Activated CD4-positive, alpha-beta T cell treated with anti-CD3 and anti-CD28 coated beads for 4 hours (primary cell): ENCODE results near the gene MALAT1.
"Not testable (repeated sequence)": the region's sequence is repeated elsewhere in the genome, so short reads cannot be mapped to it uniquely, and the experiment has no call there.

ENCODE experiments used
- DNase-seq, 2 donors: peaks; one replicate each; pipeline ENCODE4 v3.0.0-alpha.2; 2020

MALAT1 gene

GRCh38 chr11:65499713-65500386, 1.0 kb downstream of the MALAT1 start:
- no peak for DNase-seq

GRCh38 chr11:65500387-65501185, 1.7 kb downstream of the MALAT1 start:
- DNase-seq = peak; percentile 33 to 34

- no peak for DNase-seq
Observed at GRCh38 chr11:65501186-65501471, 2.3 kb downstream of the MALAT1 start.

GRCh38 chr11:65501472-65502273, 2.8 kb downstream of the MALAT1 start:
- no peak for DNase-seq

GRCh38 chr11:65502274-65502554, 3.4 kb downstream of the MALAT1 start:
- no peak for DNase-seq

- no peak for DNase-seq
Observed at GRCh38 chr11:65502555-65503367, 3.9 kb downstream of the MALAT1 start.

- DNase-seq = no peak
Observed at GRCh38 chr11:65503368-65503948, 4.6 kb downstream of the MALAT1 start.

- no peak for DNase-seq
Observed at GRCh38 chr11:65503949-65504673, 5.3 kb downstream of the MALAT1 start.

- DNase-seq = no peak
Observed at GRCh38 chr11:65504674-65505465, 6.0 kb downstream of the MALAT1 start.

GRCh38 chr11:65505466-65506289, 6.8 kb downstream of the MALAT1 start:
- no peak for DNase-seq

GRCh38 chr11:65506290-65506771, 7.5 kb downstream of the MALAT1 start:
- no peak for DNase-seq

- peak; percentile 40 to 52 for DNase-seq
Observed at GRCh38 chr11:65506772-65507505, 8.1 kb downstream of the MALAT1 start.

GRCh38 chr11:65512311-65512710, 13.5 kb downstream of the MALAT1 start:
- DNase-seq = not testable (repeated sequence)

GRCh38 chr11:65516135-65516968, 17.5 kb downstream of the MALAT1 start:
- no peak for DNase-seq

- DNase-seq = not testable (repeated sequence)
Observed at GRCh38 chr11:65518941-65519549, 20.2 kb downstream of the MALAT1 start.

- not testable (repeated sequence) for DNase-seq
Observed at GRCh38 chr11:65521777-65522521, 23.1 kb downstream of the MALAT1 start.
